A549 (cell line): Measurements from ENCODE around the gene HLCS. TPM values are rescaled to one million over a fixed set of nuclear protein-coding genes. Genes with fewer than 3 reads are reported as not detected.

Experiments used
- ATAC-seq, 2 experiments: fragments of 200-7000 bp in 1 of 2; fragments of >200 bp in 1 of 2; cut with Nextera tagmentation in 1 of 2; cut with Tn5 transposase in 1 of 2; 3 replicates each; pipeline versions ENCODE4 v1.8.0 to v1.9.1; 2018 to 2020; ENCODE audit warnings: mild to moderate bottlenecking in 1 of 2, moderate library complexity in 1 of 2
- CTCF ChIA-PET: fragments of 300-600 bp; sonication (Branson Sonifier 250); formaldehyde crosslinking; extraction: SDS; loops from one replicate; lab custom pipeline; 2021; ENCODE audit warnings: antibody characterized with exemption, inconsistent platforms; lab: Yijun Ruan, JAX
- POLR2A ChIA-PET: fragments of 350-600 bp; formaldehyde crosslinking; extraction: SDS; loops from one replicate; lab custom pipeline; 2021; ENCODE audit warnings: antibody characterized with exemption, inconsistent platforms; lab: Yijun Ruan, JAX
- DNase-seq, 2 experiments: peaks; one replicate each; pipeline versions ENCODE4 v3.0.0 to v3.0.0-alpha.2; 2011 to 2016; ENCODE audit warnings: low read depth in 1 of 2, low spot score in 1 of 2
- FAIRE-seq: peaks from 2 replicates; lab custom pipeline; 2011; peaks lifted over from hg19 to GRCh38; lab: Jason Lieb, UNC
- H3K27ac ChIP-seq, 2 experiments: fragments of >200 bp; sonication (Bioruptor Twin); formaldehyde crosslinking; 3 replicates each; pipeline ENCODE4 v1.5.1; 2016 to 2017
- H3K4me1 ChIP-seq: fragments of >200 bp; sonication (Bioruptor Twin); formaldehyde crosslinking; 3 replicates; pipeline ENCODE4 v1.6.1; 2016
- H3K4me2 ChIP-seq: fragments of >200 bp; sonication (Bioruptor Twin); formaldehyde crosslinking; 3 replicates; pipeline ENCODE4 v1.6.1; 2016
- H3K4me3 ChIP-seq: fragments of >200 bp; sonication (Bioruptor Twin); formaldehyde crosslinking; 3 replicates; pipeline ENCODE4 v1.5.1; 2016
- H3K9me3 ChIP-seq: fragments of >200 bp; sonication (Bioruptor Twin); formaldehyde crosslinking; 3 replicates; pipeline ENCODE4 v1.6.1; 2016
- BHLHE40 ChIP-seq: IDR thresholded peaks from 2 replicates; pipeline ENCODE4 v1.6.1; 2012; ENCODE audit warnings: low read depth, low read length, inconsistent platforms
- CBX8 ChIP-seq: fragments of 200-600 bp; sonication (generic); IDR thresholded peaks from 2 replicates; pipeline ENCODE4 v1.6.1; 2016
- CHD2 ChIP-seq: fragments of 150-350 bp; IDR thresholded peaks from 2 replicates; pipeline ENCODE4 v1.6.1; 2014; ENCODE audit warnings: low read length; ENCODE audit not compliant: partially characterized antibody
- CHD4 ChIP-seq: fragments of 200-600 bp; sonication (generic); IDR thresholded peaks from 2 replicates; pipeline ENCODE4 v1.6.1; 2016; ENCODE audit warnings: antibody characterized with exemption, mild to moderate bottlenecking, borderline replicate concordance
- CTCF ChIP-seq: fragments of >200 bp; sonication (Bioruptor Twin); formaldehyde crosslinking; IDR thresholded peaks from 3 replicates; pipeline ENCODE4 v1.5.1; 2016
- ESRRA ChIP-seq: fragments of 150-350 bp; IDR thresholded peaks from 2 replicates; pipeline ENCODE4 v1.6.1; 2014; ENCODE audit warnings: mild to moderate bottlenecking, low read length, borderline replicate concordance
- FOSB ChIP-seq: fragments of 250-450 bp; sonication (Bioruptor Pico); IDR thresholded peaks from 2 replicates; pipeline ENCODE4 v1.5.0; 2020; ENCODE audit warnings: mild to moderate bottlenecking, moderate library complexity
- FOSL2 ChIP-seq, 2 experiments: fragments of 450-650 bp in 1 of 2; fragments of >200 bp in 1 of 2; sonication (Bioruptor Twin) in 1 of 2; formaldehyde crosslinking; IDR thresholded peaks; 2 replicates each; pipeline versions ENCODE4 v1.5.0 to v1.6.1; 2016 to 2020; ENCODE audit warnings: mild to moderate bottlenecking in 1 of 2, moderate library complexity in 1 of 2
- GATA3 ChIP-seq: IDR thresholded peaks from 2 replicates; pipeline ENCODE4 v1.6.1; 2012; ENCODE audit warnings: borderline replicate concordance
- HES2 ChIP-seq: fragments of >200 bp; sonication (Bioruptor Twin); formaldehyde crosslinking; IDR thresholded peaks from 2 replicates; pipeline ENCODE4 v1.6.1; 2016
- HOXB13 ChIP-seq: fragments of 250-450 bp; sonication (Bioruptor Pico); IDR thresholded peaks from 2 replicates; pipeline ENCODE4 v1.5.0; 2020; ENCODE audit warnings: low read depth, mild to moderate bottlenecking, moderate library complexity
- KDM1A ChIP-seq: fragments of 200-600 bp; sonication (generic); IDR thresholded peaks from 2 replicates; pipeline ENCODE4 v1.6.1; 2016; ENCODE audit warnings: low read depth, mild to moderate bottlenecking
- MAX ChIP-seq: IDR thresholded peaks from 2 replicates; pipeline ENCODE4 v1.6.1; 2012
- MAZ ChIP-seq: fragments of 150-350 bp; IDR thresholded peaks from 2 replicates; pipeline ENCODE4 v1.6.1; 2014; ENCODE audit warnings: antibody characterized with exemption, low read depth, low read length, borderline replicate concordance
- MYC ChIP-seq: IDR thresholded peaks from 2 replicates; pipeline ENCODE4 v1.6.1; 2012; ENCODE audit warnings: mild to moderate bottlenecking, inconsistent platforms, low read length, improper control_type of control experiment, borderline replicate concordance
- PHF8 ChIP-seq: fragments of 200-600 bp; sonication (generic); IDR thresholded peaks from 2 replicates; pipeline ENCODE4 v1.6.1; 2016; ENCODE audit warnings: low read depth, mild to moderate bottlenecking, antibody characterized with exemption, moderate library complexity, borderline replicate concordance
- POLR2A ChIP-seq: IDR thresholded peaks from 2 replicates; pipeline ENCODE4 v1.6.1; 2012; ENCODE audit warnings: mild to moderate bottlenecking, low read length
- POLR2AphosphoS2 ChIP-seq: conservative IDR thresholded peaks from 2 replicates; pipeline ENCODE4 v1.6.1; 2012; ENCODE audit warnings: low read length, improper control_type of control experiment, inconsistent platforms
- RAD21 ChIP-seq, 2 experiments: fragments of >200 bp in 1 of 2; sonication (Bioruptor Twin) in 1 of 2; formaldehyde crosslinking in 1 of 2; IDR thresholded peaks in 1 of 2; conservative IDR thresholded peaks in 1 of 2; 2 replicates in 1 of 2; 3 replicates in 1 of 2; pipeline ENCODE4 v1.6.1; 2012 to 2018; ENCODE audit warnings: inconsistent platforms in 1 of 2
- RARB ChIP-seq: fragments of 250-450 bp; sonication (Bioruptor Pico); IDR thresholded peaks from 2 replicates; pipeline ENCODE4 v1.8.0; 2021; ENCODE audit warnings: mild to moderate bottlenecking, moderate library complexity
- RNF2 ChIP-seq: fragments of 200-600 bp; sonication (generic); IDR thresholded peaks from 2 replicates; pipeline ENCODE4 v1.6.1; 2016; ENCODE audit warnings: low read depth, mild to moderate bottlenecking, antibody characterized with exemption, moderate library complexity, borderline replicate concordance
- SREBF2 ChIP-seq: fragments of 450-650 bp; IDR thresholded peaks from 2 replicates; pipeline ENCODE4 v1.6.1; 2014; ENCODE audit warnings: mild to moderate bottlenecking, moderate library complexity
- TFCP2L1 ChIP-seq: fragments of 250-450 bp; sonication (Bioruptor Pico); IDR thresholded peaks from 2 replicates; pipeline ENCODE4 v1.5.0; 2021; ENCODE audit warnings: mild to moderate bottlenecking
- TP53 ChIP-seq: fragments of 250-450 bp; sonication (Bioruptor Pico); IDR thresholded peaks from 2 replicates; pipeline ENCODE4 v1.5.0; 2021; ENCODE audit warnings: mild to moderate bottlenecking, moderate library complexity
- ZNF302 ChIP-seq: fragments of 250-450 bp; sonication (Bioruptor Pico); IDR thresholded peaks from 2 replicates; pipeline ENCODE4 v1.9.0; 2021; ENCODE audit warnings: inconsistent platforms, mild to moderate bottlenecking, moderate library complexity
- WGBS: methylation state at CpG from one replicate; pipeline ENCODE4 v1.1.6; 2017; ENCODE audit errors: missing lambda C conversion rate; 5-methylcytosine and 5-hydroxymethylcytosine counted together
- polyA plus RNA-seq, 4 experiments: library from polyadenylated mRNA; depleted of rRNA in 3 of 4; stranded (reverse); fragments of >200 nt; fragmentation: RNase III in 1 of 4; extraction: RNeasy Plus Mini Kit Qiagen cat#74134 plus additional on column Dnase treatment in 1 of 4; gene quantifications; 2 replicates in 3 of 4; 3 replicates in 1 of 4; pipeline ENCODE4 v1.2.3, GENCODE V29; 2011 to 2017
- TF ChIP-seq, protein P1 (sequence below): fragments of 250-450 bp; sonication (Bioruptor Pico); IDR thresholded peaks from 2 replicates; pipeline ENCODE4 v1.5.0; 2020; ENCODE audit warnings: low read depth, mild to moderate bottlenecking, moderate library complexity
- TF ChIP-seq, protein P2 (sequence below): fragments of 200-600 bp; sonication (generic); IDR thresholded peaks from 2 replicates; pipeline ENCODE4 v1.6.1; 2016; ENCODE audit warnings: antibody characterized with exemption, mild to moderate bottlenecking, moderate library complexity

The HLCS gene
- polyA plus RNA-seq, 2 of the 4 experiments (the other 2 are of a cell fraction) = 8.4 to 24.3 TPM

GRCh38 chr21:36732217-36732616 lies 234.3 kb downstream of the HLCS start:
- Histone ChIP-seq H3K9me3 (no peaks in the 10 kb centered on the region), H3K27ac (no peak overlapping the region), H3K4me1 (no peaks in the 10 kb centered on the region), H3K4me2 (no peak overlapping the region)
- POLR2A ChIA-PET = no interaction called here
- no peak for FAIRE-seq
- no peak for DNase-seq
- 77% methylated on average over 6 of the region's 14 CpGs for WGBS
- TF ChIP-seq BHLHE40 (no peak), CHD2 (no peak), CHD4 (no peak), POLR2A (no peak), FOSB (CRISPR knock-in tag) (no peak)
- TF ChIP-seq, all 56 proteins: peak for 0
- H3K4me3 ChIP-seq = no peak overlapping the region
- CTCF ChIA-PET = no interaction called here
- no peak for ATAC-seq

GRCh38 chr21:36730291-36731281 lies 235.9 kb downstream of the HLCS start:
- CTCF ChIA-PET = interaction anchor here (1.2 kb wide), 1 partner anchor 9 kb away, joined by 4 read pairs; no protein-coding TSS in a partner anchor
- no peaks in the 10 kb centered on the region for H3K4me1 ChIP-seq
- no peak for FAIRE-seq

GRCh38 chr21:36729310-36729970 lies 237.0 kb downstream of the HLCS start:
- CTCF ChIA-PET = interaction anchor here (1.5 kb wide), 1 partner anchor 99 kb away, joined by 6 read pairs; no protein-coding TSS in a partner anchor
- WGBS = 93% methylated on average over 18 of the region's 18 CpGs
- ATAC-seq = no peak
- Histone ChIP-seq H3K4me3 (no peak overlapping the region), H3K9me3 (no peaks in the 10 kb centered on the region), H3K4me1 (no peaks in the 10 kb centered on the region), H3K4me2 (no peak overlapping the region), H3K27ac (no peak overlapping the region)
- FAIRE-seq = no peak
- POLR2A ChIA-PET = no interaction called here
- DNase-seq = no peak
- TF ChIP-seq GATA3 = no peak
- no peak for TF ChIP-seq TFCP2L1 (CRISPR knock-in tag)
- TF ChIP-seq ESRRA = no peak
- no peak for TF ChIP-seq RAD21 (conservative IDR thresholded peaks at IDR 0.05 in 1 of 2, IDR thresholded peaks at IDR 0.05 in 1 of 2)
- TF ChIP-seq FOSL2 (IDR thresholded peaks at IDR 0.05) = no peak
- no peak for TF ChIP-seq FOSL2 (CRISPR knock-in tag; IDR thresholded peaks at IDR 0.05)
- TF ChIP-seq ZNF302 = no peak
- TF ChIP-seq MAX = no peak
- TF ChIP-seq CTCF = no peak
- TF ChIP-seq KDM1A = no peak
- no peak for TF ChIP-seq PHF8

More at GRCh38 chr21:36730291-36731281, 235.9 kb downstream of the HLCS start:
- no peak overlapping the region for H3K4me2 ChIP-seq
- no peak for DNase-seq
- 94% methylated on average over 27 of the region's 30 CpGs for WGBS
- POLR2A ChIA-PET = no interaction called here
- H3K27ac ChIP-seq = no peak overlapping the region
- no peak for ATAC-seq
- H3K4me3 ChIP-seq = no peak overlapping the region
- TF ChIP-seq POLR2AphosphoS2 (no peak), MAZ (no peak), ESRRA (no peak), CHD2 (no peak), MYC (no peak), HES2 (no peak), HOXB13 (CRISPR knock-in tag) (no peak), SREBF2 (no peak), CBX8 (no peak), RARB (CRISPR knock-in tag) (no peak), RNF2 (no peak), ZNF302 (no peak), TP53 (CRISPR knock-in tag) (no peak)
- TF ChIP-seq, protein P1, sequence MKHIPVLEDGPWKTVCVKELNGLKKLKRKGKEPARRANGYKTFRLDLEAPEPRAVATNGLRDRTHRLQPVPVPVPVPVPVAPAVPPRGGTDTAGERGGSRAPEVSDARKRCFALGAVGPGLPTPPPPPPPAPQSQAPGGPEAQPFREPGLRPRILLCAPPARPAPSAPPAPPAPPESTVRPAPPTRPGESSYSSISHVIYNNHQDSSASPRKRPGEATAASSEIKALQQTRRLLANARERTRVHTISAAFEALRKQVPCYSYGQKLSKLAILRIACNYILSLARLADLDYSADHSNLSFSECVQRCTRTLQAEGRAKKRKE (CRISPR knock-in tag) = no peak
- TF ChIP-seq, protein P2, sequence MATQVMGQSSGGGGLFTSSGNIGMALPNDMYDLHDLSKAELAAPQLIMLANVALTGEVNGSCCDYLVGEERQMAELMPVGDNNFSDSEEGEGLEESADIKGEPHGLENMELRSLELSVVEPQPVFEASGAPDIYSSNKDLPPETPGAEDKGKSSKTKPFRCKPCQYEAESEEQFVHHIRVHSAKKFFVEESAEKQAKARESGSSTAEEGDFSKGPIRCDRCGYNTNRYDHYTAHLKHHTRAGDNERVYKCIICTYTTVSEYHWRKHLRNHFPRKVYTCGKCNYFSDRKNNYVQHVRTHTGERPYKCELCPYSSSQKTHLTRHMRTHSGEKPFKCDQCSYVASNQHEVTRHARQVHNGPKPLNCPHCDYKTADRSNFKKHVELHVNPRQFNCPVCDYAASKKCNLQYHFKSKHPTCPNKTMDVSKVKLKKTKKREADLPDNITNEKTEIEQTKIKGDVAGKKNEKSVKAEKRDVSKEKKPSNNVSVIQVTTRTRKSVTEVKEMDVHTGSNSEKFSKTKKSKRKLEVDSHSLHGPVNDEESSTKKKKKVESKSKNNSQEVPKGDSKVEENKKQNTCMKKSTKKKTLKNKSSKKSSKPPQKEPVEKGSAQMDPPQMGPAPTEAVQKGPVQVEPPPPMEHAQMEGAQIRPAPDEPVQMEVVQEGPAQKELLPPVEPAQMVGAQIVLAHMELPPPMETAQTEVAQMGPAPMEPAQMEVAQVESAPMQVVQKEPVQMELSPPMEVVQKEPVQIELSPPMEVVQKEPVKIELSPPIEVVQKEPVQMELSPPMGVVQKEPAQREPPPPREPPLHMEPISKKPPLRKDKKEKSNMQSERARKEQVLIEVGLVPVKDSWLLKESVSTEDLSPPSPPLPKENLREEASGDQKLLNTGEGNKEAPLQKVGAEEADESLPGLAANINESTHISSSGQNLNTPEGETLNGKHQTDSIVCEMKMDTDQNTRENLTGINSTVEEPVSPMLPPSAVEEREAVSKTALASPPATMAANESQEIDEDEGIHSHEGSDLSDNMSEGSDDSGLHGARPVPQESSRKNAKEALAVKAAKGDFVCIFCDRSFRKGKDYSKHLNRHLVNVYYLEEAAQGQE = no peak
- no peaks in the 10 kb centered on the region for H3K9me3 ChIP-seq
